H1 (cell line): ENCODE results near the gene NSUN7. TPM values are rescaled to one million over a fixed set of nuclear protein-coding genes. Genes with fewer than 3 reads are reported as not detected.
A peak's percentile ranks its signal among the peaks of the same experiment; 100 is the strongest.

Source experiments
- CTCF ChIA-PET: fragments of 300-600 bp; sonication (Branson Sonifier 250); formaldehyde crosslinking; loops from one replicate; lab custom pipeline; 2021; ENCODE audit not compliant: partially characterized antibody; lab: Charles Lee
- POLR2A ChIA-PET: fragments of 300-600 bp; sonication (Branson Sonifier 250); formaldehyde crosslinking; loops from one replicate; lab custom pipeline; 2021; ENCODE audit warnings: inconsistent platforms; ENCODE audit not compliant: partially characterized antibody; lab: Charles Lee
- DNase-seq, 2 experiments: peaks; one replicate each; pipeline versions ENCODE4 v3.0.0 to v3.0.0-alpha.2; 2010 to 2022; ENCODE audit warnings: low spot score in 2 of 2, low read depth in 1 of 2, mixed read lengths in 1 of 2
- FAIRE-seq: peaks from 2 replicates; lab custom pipeline; 2011; peaks lifted over from hg19 to GRCh38; lab: Jason Lieb, UNC
- H2AFZ ChIP-seq: 2 replicates; pipeline ENCODE4 v1.8.1; 2012; ENCODE audit warnings: low read length, inconsistent platforms
- H2AK5ac ChIP-seq: 2 replicates; pipeline ENCODE4 v1.6.1; 2013; ENCODE audit warnings: low read depth, low read length
- H2BK120ac ChIP-seq: replicated peaks from 2 replicates; pipeline ENCODE3; 2013; ENCODE audit warnings: low read depth, low read length, inconsistent platforms
- H2BK12ac ChIP-seq: 2 replicates; pipeline ENCODE4 v1.6.1; 2013; ENCODE audit warnings: low read depth, low read length
- H2BK15ac ChIP-seq: 2 replicates; pipeline ENCODE4 v1.6.1; 2013; ENCODE audit warnings: low read length
- H2BK20ac ChIP-seq: 2 replicates; pipeline ENCODE4 v1.6.1; 2013; ENCODE audit warnings: low read length
- H2BK5ac ChIP-seq: 2 replicates; pipeline ENCODE4 v1.6.1; 2013; ENCODE audit warnings: low read depth, low read length
- H3K14ac ChIP-seq: 2 replicates; pipeline ENCODE4 v1.6.1; 2013; ENCODE audit warnings: inconsistent platforms; ENCODE audit not compliant: insufficient read length
- H3K18ac ChIP-seq: 2 replicates; pipeline ENCODE4 v1.6.1; 2013; ENCODE audit warnings: low read length; ENCODE audit errors: extremely low read depth
- H3K23ac ChIP-seq: 2 replicates; pipeline ENCODE4 v1.6.1; 2013; ENCODE audit warnings: inconsistent platforms; ENCODE audit not compliant: insufficient read length
- H3K23me2 ChIP-seq: 2 replicates; pipeline ENCODE4 v1.6.1; 2013; ENCODE audit warnings: low read depth, low read length
- H3K27ac ChIP-seq: 2 replicates; pipeline ENCODE4 v1.6.1; 2011; ENCODE audit warnings: low read depth, low read length, inconsistent platforms
- H3K27me3 ChIP-seq, 4 experiments: replicated peaks in 1 of 4; 1 replicate in 1 of 4; 2 replicates in 3 of 4; pipeline versions ENCODE4 v1.6.1 to v1.8.1; 2011 to 2013; ENCODE audit warnings: low read length in 3 of 4, mild to moderate bottlenecking in 3 of 4, inconsistent platforms in 2 of 4, mixed read lengths in 2 of 4, moderate library complexity in 1 of 4; ENCODE audit not compliant: control insufficient read depth in 3 of 4, insufficient read depth in 3 of 4; ENCODE audit errors: extremely low read depth in 1 of 4
- H3K36me3 ChIP-seq, 4 experiments: 2 replicates each; pipeline versions ENCODE4 v1.6.1 to v1.8.1; 2011 to 2013; ENCODE audit warnings: mild to moderate bottlenecking in 4 of 4, low read length in 3 of 4, moderate library complexity in 2 of 4, control low read depth in 1 of 4, inconsistent platforms in 1 of 4; ENCODE audit not compliant: insufficient read depth in 4 of 4, control insufficient read depth in 2 of 4
- H3K4ac ChIP-seq: replicated peaks from 2 replicates; pipeline ENCODE3; 2013; ENCODE audit warnings: low read length, low read depth, mixed read lengths, inconsistent platforms; ENCODE audit not compliant: insufficient read length
- H3K4me1 ChIP-seq, 4 experiments: replicated peaks in 1 of 4; 1 replicate in 1 of 4; 2 replicates in 3 of 4; pipeline versions ENCODE4 v1.6.1 to v1.8.1; 2011 to 2013; ENCODE audit warnings: low read length in 3 of 4, inconsistent platforms in 2 of 4, mixed read lengths in 1 of 4; ENCODE audit not compliant: insufficient read depth in 4 of 4, control insufficient read depth in 3 of 4
- H3K4me2 ChIP-seq, 2 experiments: 2 replicates each; pipeline versions ENCODE4 v1.6.1 to v1.8.1; 2011 to 2013; ENCODE audit warnings: low read depth in 2 of 2, low read length in 2 of 2, control low read depth in 1 of 2, inconsistent platforms in 1 of 2, mild to moderate bottlenecking in 1 of 2; ENCODE audit not compliant: insufficient read depth in 1 of 2
- H3K4me3 ChIP-seq, 4 experiments: fragments of 200-600, 300-600 bp in 1 of 4; sonication (generic), shearing (Covaris generic), sonication (Bioruptor Twin) in 1 of 4; 2 replicates each; pipeline versions ENCODE4 v1.5.1 to v1.8.1; 2011 to 2016; ENCODE audit warnings: low read length in 4 of 4, low read depth in 3 of 4, control low read depth in 2 of 4, inconsistent platforms in 2 of 4, mild to moderate bottlenecking in 2 of 4, mixed read lengths in 1 of 4, moderate library complexity in 1 of 4; ENCODE audit not compliant: insufficient read depth in 2 of 4; ENCODE audit errors: extremely low read depth in 1 of 4
- H3K56ac ChIP-seq: replicated peaks from 2 replicates; pipeline ENCODE3; 2013; ENCODE audit warnings: low read depth, mild to moderate bottlenecking, mixed read lengths, low read length, inconsistent platforms; ENCODE audit not compliant: insufficient read length
- H3K79me1 ChIP-seq: 2 replicates; pipeline ENCODE4 v1.6.1; 2013; ENCODE audit warnings: low read depth, low read length, control low read depth
- H3K79me2 ChIP-seq, 2 experiments: 2 replicates each; pipeline versions ENCODE4 v1.6.1 to v1.8.1; 2012 to 2013; ENCODE audit warnings: low read length in 2 of 2, mild to moderate bottlenecking in 2 of 2, inconsistent platforms in 1 of 2; ENCODE audit not compliant: insufficient read depth in 2 of 2, control insufficient read depth in 1 of 2
- H3K9ac ChIP-seq, 4 experiments: replicated peaks in 1 of 4; 1 replicate in 1 of 4; 2 replicates in 3 of 4; pipeline versions ENCODE4 v1.6.1 to v1.8.1; 2011 to 2013; ENCODE audit warnings: low read depth in 3 of 4, low read length in 3 of 4, control low read depth in 2 of 4, mild to moderate bottlenecking in 2 of 4, moderate library complexity in 2 of 4, inconsistent platforms in 1 of 4; ENCODE audit errors: extremely low read depth in 1 of 4
- H3K9me3 ChIP-seq, 2 experiments: 2 replicates each; pipeline versions ENCODE4 v1.6.1 to v1.8.1; 2012 to 2013; ENCODE audit warnings: mild to moderate bottlenecking in 2 of 2, moderate library complexity in 2 of 2, control low read depth in 1 of 2, inconsistent platforms in 1 of 2, low read depth in 1 of 2, low read length in 1 of 2, mixed read lengths in 1 of 2; ENCODE audit not compliant: insufficient read depth in 2 of 2
- H4K20me1 ChIP-seq, 2 experiments: replicated peaks in 1 of 2; 2 replicates each; pipeline versions ENCODE3 to v1.8.1; 2011 to 2013; ENCODE audit warnings: inconsistent platforms in 2 of 2, low read length in 2 of 2, mild to moderate bottlenecking in 1 of 2; ENCODE audit not compliant: insufficient read depth in 2 of 2, control insufficient read depth in 1 of 2
- H4K5ac ChIP-seq: 2 replicates; pipeline ENCODE4 v1.6.1; 2013; ENCODE audit warnings: low read length, low read depth, mixed read lengths, inconsistent platforms; ENCODE audit not compliant: insufficient read length
- H4K8ac ChIP-seq: 2 replicates; pipeline ENCODE4 v1.8.0; 2013; ENCODE audit warnings: mild to moderate bottlenecking, moderate library complexity, low read length, inconsistent platforms; ENCODE audit not compliant: insufficient read depth; ENCODE audit errors: extremely low read depth
- H4K91ac ChIP-seq: replicated peaks from 2 replicates; pipeline ENCODE3; 2013; ENCODE audit warnings: low read length, mixed read lengths, inconsistent platforms; ENCODE audit not compliant: insufficient read length
- ATF3 ChIP-seq: IDR thresholded peaks from 2 replicates; pipeline ENCODE4 v1.6.1; 2011; ENCODE audit warnings: low read depth, mild to moderate bottlenecking, low read length; ENCODE audit not compliant: insufficient read depth
- BRCA1 ChIP-seq: IDR thresholded peaks from 2 replicates; pipeline ENCODE4 v1.6.1; 2012; ENCODE audit warnings: low read depth, low read length, improper control_type of control experiment
- CHD1 ChIP-seq: IDR thresholded peaks from 2 replicates; pipeline ENCODE4 v1.6.1; 2012; ENCODE audit warnings: low read depth, low read length, improper control_type of control experiment
- KDM1A ChIP-seq: fragments of 200-600, 300-600 bp; sonication (generic); IDR thresholded peaks from 2 replicates; pipeline ENCODE4 v1.7.1; 2016; ENCODE audit warnings: mild to moderate bottlenecking, low read length, borderline replicate concordance
- POLR2A ChIP-seq, 2 experiments: IDR thresholded peaks; 1 replicate in 1 of 2; 2 replicates in 1 of 2; pipeline ENCODE4 v1.6.1; 2011; ENCODE audit warnings: low read depth in 2 of 2, low read length in 2 of 2, mild to moderate bottlenecking in 2 of 2; ENCODE audit errors: control extremely low read depth in 1 of 2
- SAP30 ChIP-seq: fragments of 300-600 bp; sonication (generic); IDR thresholded peaks from 2 replicates; pipeline ENCODE4 v1.7.1; 2012; ENCODE audit warnings: low read length, moderate library complexity, mild to moderate bottlenecking, inconsistent platforms; ENCODE audit not compliant: insufficient read depth, insufficient replicate concordance
- SRF ChIP-seq: IDR thresholded peaks from 2 replicates; pipeline ENCODE4 v1.6.1; 2011; ENCODE audit warnings: mild to moderate bottlenecking, low read depth, low read length, moderate library complexity
- TAF7 ChIP-seq: optimal IDR thresholded peaks from 2 replicates; pipeline ENCODE3; 2011; ENCODE audit warnings: low read depth, mild to moderate bottlenecking, inconsistent platforms, low read length, moderate library complexity, borderline replicate concordance
- TCF12 ChIP-seq: IDR thresholded peaks from 2 replicates; pipeline ENCODE4 v1.6.1; 2011; ENCODE audit warnings: low read depth, mild to moderate bottlenecking, low read length
- TEAD4 ChIP-seq: IDR thresholded peaks from 2 replicates; pipeline ENCODE4 v1.6.1; 2012; ENCODE audit warnings: low read depth, low read length, inconsistent platforms, mixed read lengths
- USF2 ChIP-seq: IDR thresholded peaks from 2 replicates; pipeline ENCODE4 v1.6.1; 2011; ENCODE audit warnings: low read length, improper control_type of control experiment
- WGBS, 2 experiments: shearing (Covaris generic) in 1 of 2; methylation state at CpG; one replicate each; pipeline versions ENCODE4 v1.1.6 to v1.1.7; 2013 to 2015; ENCODE audit warnings: low lambda C conversion rate in 2 of 2, mixed read lengths in 2 of 2, inconsistent platforms in 1 of 2, low coverage in 1 of 2, missing lambda C conversion rate in 1 of 2; ENCODE audit not compliant: insufficient replicate concordance in 2 of 2, insufficient coverage in 1 of 2, insufficient read length in 1 of 2; ENCODE audit errors: extremely low coverage in 1 of 2, missing lambda C conversion rate in 1 of 2; 5-methylcytosine and 5-hydroxymethylcytosine counted together
- polyA plus RNA-seq, 7 experiments: library from polyadenylated mRNA; depleted of rRNA in 3 of 7; stranded (reverse) in 5 of 7; unstranded in 2 of 7; fragments of >200 nt in 5 of 7; fragments of 200-250 nt in 2 of 7; gene quantifications; 1 replicate in 5 of 7; 2 replicates in 1 of 7; 4 replicates in 1 of 7; pipeline versions ENCODE4 v1.2.1 to v1.2.3, GENCODE V29; 2011 to 2013; ENCODE audit warnings: missing spikeins in 2 of 7, mixed read lengths in 2 of 7
- total RNA-seq: library from RNA; stranded (reverse); fragmentation: NEBNext Ultra II Directional; extraction: Animal tissue kit (Norgen Biotek cat#: 25700); gene quantifications from 2 replicates; pipeline ENCODE4 v1.2.1, GENCODE V29; 2021

The NSUN7 gene
- total and polyA plus RNA-seq, 2 of the 8 experiments (the other 6 are each of a cell fraction or from before 2014, with no cell fraction given), result 8.8 to 24.4 TPM

- Histone ChIP-seq H3K9me3 (no peaks in the 10 kb centered on the region; a peak in 1 of 4 replicates), H2BK120ac (no peak overlapping the region), H3K14ac (no peak overlapping the region), H3K4me3 (no peak overlapping the region), H3K79me2 (peaks cover 0 to 13% of the 10 kb centered on the region in 2 experiments; a peak in 1 of 4 replicates), H2BK20ac (no peak overlapping the region), H3K27me3 (no peaks in the 10 kb centered on the region), H4K8ac (0 out of 2 replicates have a peak overlapping the region, but pooled peaks have one; percentile 35), H3K4ac (no peak overlapping the region), H2BK5ac (no peak overlapping the region), H3K23ac (no peak overlapping the region), H3K23me2 (no peaks in the 10 kb centered on the region; the same call in 1 of the 2 replicates), H3K9ac (no peak overlapping the region), H3K4me1 (no peaks in the 10 kb centered on the region), H3K79me1 (peaks cover 4% of the 10 kb centered on the region), H2AK5ac (no peak overlapping the region), H3K4me2 (no peak overlapping the region), H4K20me1 (peaks cover 4 to 9% of the 10 kb centered on the region in 2 experiments), H3K27ac (no peak overlapping the region), H4K5ac (no peak overlapping the region), H3K56ac (no peak overlapping the region), H3K18ac (no peak overlapping the region), H3K36me3 (peaks cover 8 to 50% (median 27%) of the 10 kb centered on the region in 4 experiments; a peak in 7 of 8 replicates), H2AFZ (no peak overlapping the region), H2BK12ac (no peak overlapping the region), H2BK15ac (no peak overlapping the region), H4K91ac (no peak overlapping the region)
- 100% methylated on average over 4 of the region's 4 CpGs; no CpG with 5 or more reads in 1 of the 2 experiments for WGBS, 2 experiments
- POLR2A ChIA-PET, result interaction anchor here (0.6 to 1.8 kb wide), 2 partner anchors 9 to 169 kb away, joined by 3 to 4 read pairs; no protein-coding TSS in a partner anchor
- CTCF ChIA-PET, result interaction anchor here (0.6 to 5.8 kb wide), 3 partner anchors 13 to 71 kb away, joined by 4 to 41 read pairs (median 5); no protein-coding TSS in a partner anchor
- DNase-seq (no peak), FAIRE-seq (no peak)
- TF ChIP-seq USF2 (no peak), TCF12 (no peak), KDM1A (no peak), SAP30 (no peak), BRCA1 (no peak), ATF3 (no peak), TAF7 (no peak), SRF (no peak), TEAD4 (no peak), POLR2A (IDR thresholded peaks at IDR 0.05; ENCODE audit: control extremely low read depth in 1 of 2, low read depth in 2 of 2, low read length in 2 of 2) (no peak), CHD1 (no peak)
Measured at GRCh38 chr4:40829586-40829985, 79.8 kb downstream of the NSUN7 start.
